ENCODE data around the gene ZNF346.

Gene ZNF346

DNA sequence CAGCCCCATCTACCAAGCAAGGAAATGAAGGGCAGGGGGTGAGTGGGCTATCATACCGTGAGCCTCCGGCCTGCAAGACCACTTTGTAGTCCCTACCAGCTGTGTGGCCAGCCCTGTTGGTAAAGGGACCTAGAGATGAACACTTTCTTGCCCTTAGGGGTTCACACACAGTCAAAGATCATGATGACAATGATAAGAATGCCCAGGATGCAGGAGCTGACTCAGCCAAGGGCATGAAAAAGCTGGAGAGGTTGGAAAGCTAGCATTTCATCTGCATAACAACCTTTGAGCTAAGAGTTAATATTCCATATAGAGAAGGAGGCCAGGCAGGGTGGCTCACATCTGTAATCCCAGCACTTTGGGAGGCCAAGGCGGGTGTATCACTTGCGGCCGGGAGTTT, 45.0 kb downstream of the ZNF346 start:
- peak; percentile 70 to 87 for DNase-seq
- Histone ChIP-seq H3K79me1 (ENCODE audit: low read length) (no peaks in the 10 kb centered on the region), H4K8ac (ENCODE audit: low read depth, low read length) (no peak overlapping the region), H3K4me1 (ENCODE audit: control insufficient read depth in 1 of 2, insufficient read depth in 2 of 2, low read length in 2 of 2) (peaks cover 0 to 6% of the 10 kb centered on the region in 2 experiments), H2AFZ (ENCODE audit: insufficient read depth, low read length, poor library complexity) (no peak overlapping the region), H3K14ac (ENCODE audit: low read length) (no peak overlapping the region), H4K91ac (ENCODE audit: low read depth, low read length) (no peak overlapping the region), H2BK120ac (ENCODE audit: insufficient read depth, low read length, poor library complexity) (no peak overlapping the region), H3K27ac (ENCODE audit: low read depth, low read length) (no peak overlapping the region), H4K12ac (ENCODE audit: low read depth, low read length) (no peak overlapping the region), H3K4me2 (ENCODE audit: low read length) (no peak overlapping the region), H2BK5ac (ENCODE audit: low read depth, low read length, poor library complexity) (no peak overlapping the region), H2AK5ac (ENCODE audit: low read length) (no peak overlapping the region), H3K36me3 (ENCODE audit: control insufficient read depth in 1 of 2, insufficient read depth in 2 of 2, low read length in 2 of 2) (peaks cover 13 to 16% of the 10 kb centered on the region in 2 experiments), H3K23ac (ENCODE audit: low read length) (no peak overlapping the region), H2BK12ac (ENCODE audit: low read length) (no peak overlapping the region), H3K79me2 (ENCODE audit: control insufficient read depth, insufficient read depth, low read length, poor library complexity) (no peaks in the 10 kb centered on the region), H3K9ac (ENCODE audit: low read length) (no peak overlapping the region), H3K4ac (ENCODE audit: low read depth, low read length) (no peak overlapping the region), H3K18ac (ENCODE audit: low read length) (no peak overlapping the region), H3K9me3 (ENCODE audit: insufficient read depth, low read depth, low read length) (peaks cover 4% of the 10 kb centered on the region), H3K4me3 (ENCODE audit: low read depth, low read length) (no peak overlapping the region), H3K27me3 (ENCODE audit: insufficient read depth, low read length) (no peaks in the 10 kb centered on the region)
- WGBS (ENCODE audit: extremely low coverage, insufficient coverage, insufficient read length) = no CpG with 5 or more reads among the region's 5 CpGs

DNA sequence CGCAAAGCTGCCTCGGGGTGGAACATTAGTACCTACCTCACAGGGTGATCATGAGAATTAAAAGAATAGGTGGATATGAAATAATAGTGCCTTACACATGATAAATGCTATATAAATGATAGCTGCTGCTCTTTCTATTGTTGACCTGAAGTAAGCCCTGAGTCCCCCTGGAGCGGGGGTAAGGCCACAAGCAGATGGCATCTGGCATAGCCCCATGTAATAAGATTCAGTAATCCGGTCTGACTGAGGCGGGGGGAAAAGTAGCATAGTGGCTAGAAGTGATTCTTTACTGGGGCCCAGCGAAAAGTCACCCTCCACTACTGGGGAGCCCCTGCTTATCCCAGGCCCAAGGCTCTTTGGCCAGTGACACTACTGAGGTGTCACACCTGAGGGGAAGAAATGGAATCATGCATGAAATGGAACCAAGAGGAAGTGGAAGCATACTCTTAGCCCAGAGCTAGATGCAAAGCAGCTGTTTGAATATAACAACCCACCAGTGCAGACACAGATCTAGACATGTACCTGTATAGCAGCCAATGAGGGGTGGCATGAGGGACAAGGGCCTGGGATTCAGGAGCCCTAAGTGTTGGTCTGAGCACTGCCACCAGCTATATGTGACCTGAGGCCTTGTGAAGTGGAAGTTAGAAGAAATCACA, 48.2 kb downstream of the ZNF346 start:
- H3K4ac ChIP-seq (ENCODE audit: low read depth, low read length) = no peak overlapping the region
- WGBS (ENCODE audit: extremely low coverage, insufficient coverage, insufficient read length) = no CpG with 5 or more reads among the region's 6 CpGs

DNA sequence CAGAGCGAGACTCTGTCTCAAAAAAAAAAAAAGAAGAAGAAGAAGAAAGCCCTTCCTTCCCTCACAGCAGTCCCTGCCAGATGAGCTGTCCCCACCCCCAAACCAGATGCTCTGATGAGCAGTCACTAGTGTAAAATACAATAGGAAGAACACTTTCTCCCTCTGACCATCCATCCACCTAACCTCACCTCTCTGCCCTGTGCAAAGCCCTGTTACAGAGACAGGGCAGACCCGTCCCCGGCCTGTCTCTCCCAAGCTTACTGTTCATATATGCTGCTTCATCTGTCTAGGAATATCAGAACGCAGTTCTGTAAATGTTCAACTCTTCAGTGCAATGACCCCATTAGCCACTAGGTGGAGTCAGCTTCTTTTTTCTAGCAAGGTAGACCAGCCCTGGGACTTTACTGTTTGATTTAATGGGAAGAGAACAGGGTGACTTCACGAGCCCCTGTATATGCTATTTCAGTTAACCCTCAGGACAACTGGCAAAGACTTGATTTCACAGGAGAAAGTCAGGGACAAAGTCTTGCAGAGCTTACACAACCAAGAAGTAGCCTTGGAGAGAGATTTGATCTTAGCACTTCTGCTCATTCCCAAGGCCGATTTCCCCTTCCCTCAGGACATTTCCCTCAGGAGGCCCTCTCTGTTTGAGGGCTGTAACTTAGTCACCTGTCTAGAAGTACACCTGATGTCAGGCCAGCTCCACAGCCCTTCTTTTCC, 49.3 kb downstream of the ZNF346 start:
- no peak overlapping the region for H4K91ac ChIP-seq (ENCODE audit: low read depth, low read length)
- no peaks in the 10 kb centered on the region for H3K79me1 ChIP-seq (ENCODE audit: low read length)
- H3K79me2 ChIP-seq (ENCODE audit: control insufficient read depth, insufficient read depth, low read length, poor library complexity) = no peaks in the 10 kb centered on the region
- no peak overlapping the region for H3K4me3 ChIP-seq (ENCODE audit: low read depth, low read length)
- H4K12ac ChIP-seq (ENCODE audit: low read depth, low read length) = no peak overlapping the region
- no peak overlapping the region for H2BK120ac ChIP-seq (ENCODE audit: insufficient read depth, low read length, poor library complexity)
- no peak overlapping the region for H3K4ac ChIP-seq (ENCODE audit: low read depth, low read length)
- no CpG with 5 or more reads among the region's 6 CpGs for WGBS (ENCODE audit: extremely low coverage, insufficient coverage, insufficient read length)
- peak; percentile 87 to 97 for DNase-seq
- H3K23ac ChIP-seq (ENCODE audit: low read length) = no peak overlapping the region
- H2BK12ac ChIP-seq (ENCODE audit: low read length) = no peak overlapping the region
- H2AFZ ChIP-seq (ENCODE audit: insufficient read depth, low read length, poor library complexity) = no peak overlapping the region
- no peak overlapping the region for H3K18ac ChIP-seq (ENCODE audit: low read length)
- H2BK5ac ChIP-seq (ENCODE audit: low read depth, low read length, poor library complexity) = no peak overlapping the region
- peak overlapping the region; percentile 3 for H3K4me2 ChIP-seq (ENCODE audit: low read length)
- H2AK5ac ChIP-seq (ENCODE audit: low read length) = no peak overlapping the region
- H3K4me1 ChIP-seq (ENCODE audit: control insufficient read depth in 1 of 2, insufficient read depth in 2 of 2, low read length in 2 of 2) = peaks cover 3 to 6% of the 10 kb centered on the region in 2 experiments
- H4K8ac ChIP-seq (ENCODE audit: low read depth, low read length) = no peak overlapping the region
- no peak overlapping the region for H3K9ac ChIP-seq (ENCODE audit: low read length)
- no peak overlapping the region for H3K14ac ChIP-seq (ENCODE audit: low read length)
- H3K27ac ChIP-seq (ENCODE audit: low read depth, low read length) = no peak overlapping the region
- H3K27me3 ChIP-seq (ENCODE audit: insufficient read depth, low read length) = no peaks in the 10 kb centered on the region
- H3K36me3 ChIP-seq (ENCODE audit: control insufficient read depth in 1 of 2, insufficient read depth in 2 of 2, low read length in 2 of 2) = no peaks in the 10 kb centered on the region
- no peaks in the 10 kb centered on the region for H3K9me3 ChIP-seq (ENCODE audit: insufficient read depth, low read depth, low read length)

More for the DNA sequence above, 48.2 kb downstream of the ZNF346 start:
- H2BK120ac ChIP-seq (ENCODE audit: insufficient read depth, low read length, poor library complexity) = no peak overlapping the region
- no peak overlapping the region for H2BK12ac ChIP-seq (ENCODE audit: low read length)
- H3K23ac ChIP-seq (ENCODE audit: low read length) = no peak overlapping the region
- no peak overlapping the region for H2BK5ac ChIP-seq (ENCODE audit: low read depth, low read length, poor library complexity)
- H3K36me3 ChIP-seq (ENCODE audit: control insufficient read depth in 1 of 2, insufficient read depth in 2 of 2, low read length in 2 of 2) = peaks cover 0 to 1% of the 10 kb centered on the region in 2 experiments
- H3K4me2 ChIP-seq (ENCODE audit: low read length) = no peak overlapping the region
- H3K18ac ChIP-seq (ENCODE audit: low read length) = no peak overlapping the region
- no peak overlapping the region for H4K91ac ChIP-seq (ENCODE audit: low read depth, low read length)
- H2AK5ac ChIP-seq (ENCODE audit: low read length) = no peak overlapping the region
- H3K9me3 ChIP-seq (ENCODE audit: insufficient read depth, low read depth, low read length) = no peaks in the 10 kb centered on the region
- H3K14ac ChIP-seq (ENCODE audit: low read length) = no peak overlapping the region
- no peak overlapping the region for H3K27ac ChIP-seq (ENCODE audit: low read depth, low read length)
- peaks cover 0 to 6% of the 10 kb centered on the region in 2 experiments for H3K4me1 ChIP-seq (ENCODE audit: control insufficient read depth in 1 of 2, insufficient read depth in 2 of 2, low read length in 2 of 2)
- no peak overlapping the region for H4K12ac ChIP-seq (ENCODE audit: low read depth, low read length)
- H3K9ac ChIP-seq (ENCODE audit: low read length) = no peak overlapping the region
- H3K4me3 ChIP-seq (ENCODE audit: low read depth, low read length) = no peak overlapping the region
- no peak for DNase-seq
- H4K8ac ChIP-seq (ENCODE audit: low read depth, low read length) = no peak overlapping the region
- no peaks in the 10 kb centered on the region for H3K79me1 ChIP-seq (ENCODE audit: low read length)
- H3K27me3 ChIP-seq (ENCODE audit: insufficient read depth, low read length) = no peaks in the 10 kb centered on the region
- no peaks in the 10 kb centered on the region for H3K79me2 ChIP-seq (ENCODE audit: control insufficient read depth, insufficient read depth, low read length, poor library complexity)
- H2AFZ ChIP-seq (ENCODE audit: insufficient read depth, low read length, poor library complexity) = no peak overlapping the region

DNA sequence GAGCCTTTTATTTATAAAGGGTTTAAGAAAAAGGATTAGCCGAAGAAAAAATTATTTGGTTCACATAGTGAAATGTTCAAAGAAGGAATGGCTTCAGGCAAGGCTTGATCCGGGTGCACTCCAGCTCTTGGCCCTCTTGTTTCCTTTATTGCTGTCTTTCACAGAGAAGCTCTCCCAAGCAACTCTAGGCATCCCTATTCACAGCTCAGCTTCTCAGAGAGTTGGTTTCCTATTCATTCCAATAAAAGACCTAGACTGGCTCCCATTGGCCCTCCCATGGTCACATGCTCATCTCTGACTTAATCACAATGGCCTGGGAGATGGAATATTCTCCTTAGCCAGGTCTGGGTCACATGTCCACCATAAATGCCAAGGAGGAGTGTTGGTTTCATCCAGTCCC, 54.8 kb downstream of the ZNF346 start:
- Histone ChIP-seq H3K36me3 (ENCODE audit: control insufficient read depth in 1 of 2, insufficient read depth in 2 of 2, low read length in 2 of 2) (no peaks in the 10 kb centered on the region), H3K4ac (ENCODE audit: low read depth, low read length) (no peak overlapping the region), H3K4me3 (ENCODE audit: low read depth, low read length) (no peak overlapping the region), H3K27me3 (ENCODE audit: insufficient read depth, low read length) (no peaks in the 10 kb centered on the region), H2BK12ac (ENCODE audit: low read length) (no peak overlapping the region), H3K9me3 (ENCODE audit: insufficient read depth, low read depth, low read length) (no peaks in the 10 kb centered on the region), H2BK5ac (ENCODE audit: low read depth, low read length, poor library complexity) (no peak overlapping the region), H3K9ac (ENCODE audit: low read length) (no peak overlapping the region), H4K91ac (ENCODE audit: low read depth, low read length) (no peak overlapping the region), H3K14ac (ENCODE audit: low read length) (no peak overlapping the region), H2AK5ac (ENCODE audit: low read length) (no peak overlapping the region), H3K4me2 (ENCODE audit: low read length) (no peak overlapping the region), H4K8ac (ENCODE audit: low read depth, low read length) (no peak overlapping the region), H4K12ac (ENCODE audit: low read depth, low read length) (no peak overlapping the region), H3K79me1 (ENCODE audit: low read length) (no peaks in the 10 kb centered on the region), H3K79me2 (ENCODE audit: control insufficient read depth, insufficient read depth, low read length, poor library complexity) (no peaks in the 10 kb centered on the region), H3K18ac (ENCODE audit: low read length) (no peak overlapping the region), H2BK120ac (ENCODE audit: insufficient read depth, low read length, poor library complexity) (no peak overlapping the region), H3K23ac (ENCODE audit: low read length) (no peak overlapping the region), H2AFZ (ENCODE audit: insufficient read depth, low read length, poor library complexity) (no peak overlapping the region), H3K4me1 (ENCODE audit: control insufficient read depth in 1 of 2, insufficient read depth in 2 of 2, low read length in 2 of 2) (peaks cover 0 to 3% of the 10 kb centered on the region in 2 experiments), H3K27ac (ENCODE audit: low read depth, low read length) (no peak overlapping the region)
- DNase-seq = no peak
- WGBS (ENCODE audit: extremely low coverage, insufficient coverage, insufficient read length) = no CpG with 5 or more reads among the region's 2 CpGs

All from trophoblast cell (in vitro differentiated cells and primary cell).